GM12875 (cell line): ENCODE measurements around the gene KLK1.

ENCODE experiments used
- H3K4me3 ChIP-seq: one replicate; pipeline ENCODE4 v1.5.1; 2011; ENCODE audit warnings: low read depth, low read length, control low read depth
- CTCF ChIP-seq: IDR thresholded peaks from 2 replicates; pipeline ENCODE4 v1.5.1; 2011; ENCODE audit warnings: low read depth, mild to moderate bottlenecking, control low read depth, inconsistent platforms, low read length, moderate library complexity, borderline replicate concordance; ENCODE audit not compliant: insufficient read depth

KLK1 gene

GRCh38 chr19:50831026-50831396 is 7.4 kb upstream of the KLK1 start:
- H3K4me3 ChIP-seq, result no peak overlapping the region
- TF ChIP-seq CTCF, result no peak

- no peak overlapping the region for H3K4me3 ChIP-seq
- no peak for TF ChIP-seq CTCF
These were observed 6.9 kb upstream of the KLK1 start for GRCh38 chr19:50830266-50831025.

GRCh38 chr19:50829801-50830200 is 6.2 kb upstream of the KLK1 start:
- no peak for TF ChIP-seq CTCF
- no peak overlapping the region for H3K4me3 ChIP-seq

GRCh38 chr19:50827476-50827875 is 3.9 kb upstream of the KLK1 start:
- H3K4me3 ChIP-seq, result no peak overlapping the region
- no peak for TF ChIP-seq CTCF

GRCh38 chr19:50826492-50827240 is 3.1 kb upstream of the KLK1 start:
- TF ChIP-seq CTCF, result no peak
- no peak overlapping the region for H3K4me3 ChIP-seq

- no peak overlapping the region for H3K4me3 ChIP-seq
- no peak for TF ChIP-seq CTCF
These were observed 852 bp downstream of the KLK1 start for GRCh38 chr19:50822661-50823208.
